CD14-positive monocyte (primary cell): ENCODE results near the gene DNAJC6. TPM values are rescaled to one million over a fixed set of nuclear protein-coding genes. Genes with fewer than 3 reads are reported as not detected.

Experiments
- DNase-seq, 3 donors: peaks; one replicate each; pipeline ENCODE4 v3.0.0-alpha.2; 2011 to 2022
- H2AFZ ChIP-seq: 2 replicates; pipeline ENCODE4 v1.6.0; 2012; ENCODE audit warnings: mild to moderate bottlenecking, low read depth, low read length, inconsistent platforms; ENCODE audit not compliant: insufficient read depth, poor library complexity, severe bottlenecking
- H3K27ac ChIP-seq, 2 donors: 1 replicate in 1 of 2; 2 replicates in 1 of 2; pipeline ENCODE4 v1.5.1; 2012 to 2013; ENCODE audit warnings: low read length in 2 of 2, control low read depth in 1 of 2, inconsistent platforms in 1 of 2, low read depth in 1 of 2, mild to moderate bottlenecking in 1 of 2
- H3K27me3 ChIP-seq, 2 donors: one replicate each; pipeline versions ENCODE4 v1.6.0 to v1.6.1; 2011 to 2013; ENCODE audit warnings: low read length in 2 of 2; ENCODE audit not compliant: control insufficient read depth in 2 of 2, insufficient read depth in 2 of 2
- H3K36me3 ChIP-seq, 2 donors: replicated peaks in 1 of 2; 1 replicate in 1 of 2; 2 replicates in 1 of 2; pipeline versions ENCODE4 v1.5.1 to v1.6.1; 2012 to 2013; ENCODE audit warnings: low read length in 2 of 2, control low read depth in 1 of 2, inconsistent platforms in 1 of 2, mild to moderate bottlenecking in 1 of 2; ENCODE audit not compliant: insufficient read depth in 2 of 2, control insufficient read depth in 1 of 2
- H3K4me1 ChIP-seq, 2 donors: 1 replicate in 1 of 2; 2 replicates in 1 of 2; pipeline versions ENCODE4 v1.5.1 to v1.6.1; 2012 to 2013; ENCODE audit warnings: low read length in 2 of 2, control low read depth in 1 of 2, inconsistent platforms in 1 of 2, mild to moderate bottlenecking in 1 of 2, moderate library complexity in 1 of 2; ENCODE audit not compliant: insufficient read depth in 2 of 2, control insufficient read depth in 1 of 2
- H3K4me2 ChIP-seq: replicated peaks from 2 replicates; pipeline ENCODE3; 2012; ENCODE audit warnings: low read length, moderate library complexity, mild to moderate bottlenecking; ENCODE audit not compliant: poor library complexity, severe bottlenecking; ENCODE audit errors: extremely low read depth
- H3K4me3 ChIP-seq, 3 experiments: fragments of 200-600 bp in 1 of 3; sonication (generic) in 1 of 3; replicated peaks in 1 of 3; 1 replicate in 2 of 3; 2 replicates in 1 of 3; pipeline ENCODE4 v1.5.1; 2011 to 2013; ENCODE audit warnings: low read length in 3 of 3, mild to moderate bottlenecking in 3 of 3, control low read depth in 2 of 3, low read depth in 2 of 3, inconsistent platforms in 1 of 3, moderate library complexity in 1 of 3
- H3K79me2 ChIP-seq: 2 replicates; pipeline ENCODE4 v1.6.0; 2012; ENCODE audit warnings: mild to moderate bottlenecking, control low read depth, inconsistent platforms, low read length, moderate library complexity; ENCODE audit not compliant: insufficient read depth
- H3K9ac ChIP-seq: 2 replicates; pipeline ENCODE4 v1.6.0; 2017; ENCODE audit warnings: low read length, mild to moderate bottlenecking; ENCODE audit not compliant: insufficient read depth, poor library complexity, severe bottlenecking
- H3K9me3 ChIP-seq, 2 donors: replicated peaks in 1 of 2; 1 replicate in 1 of 2; 2 replicates in 1 of 2; pipeline versions ENCODE4 v1.5.1 to v1.6.1; 2012 to 2013; ENCODE audit warnings: low read length in 2 of 2, control low read depth in 1 of 2; ENCODE audit not compliant: control insufficient read depth in 1 of 2, insufficient read depth in 1 of 2
- H4K20me1 ChIP-seq: 2 replicates; pipeline ENCODE4 v1.6.0; 2012; ENCODE audit warnings: mild to moderate bottlenecking, low read length, control low read depth, moderate library complexity; ENCODE audit not compliant: insufficient read depth
- H3K27ac Mint-ChIP-seq, 7 donors: one replicate each; pipeline ENCODE4 v1.8.0; 2020; ENCODE audit warnings: mild to moderate bottlenecking in 7 of 7, mixed read lengths in 7 of 7, moderate library complexity in 6 of 7, inconsistent platforms in 2 of 7
- H3K27me3 Mint-ChIP-seq, 3 donors: one replicate each; pipeline ENCODE4 v1.8.0; 2021 to 2022; ENCODE audit warnings: low read depth in 3 of 3, mild to moderate bottlenecking in 3 of 3, mixed read lengths in 3 of 3, moderate library complexity in 3 of 3, inconsistent platforms in 1 of 3
- H3K36me3 Mint-ChIP-seq, 2 donors: one replicate each; pipeline ENCODE4 v1.8.0; 2020; ENCODE audit warnings: mixed read lengths in 2 of 2, inconsistent platforms in 1 of 2, mild to moderate bottlenecking in 1 of 2
- H3K4me1 Mint-ChIP-seq: one replicate; pipeline ENCODE4 v1.8.0; 2020; ENCODE audit warnings: mild to moderate bottlenecking, mixed read lengths
- H3K4me3 Mint-ChIP-seq, 2 donors: one replicate each; pipeline ENCODE4 v1.8.0; 2020; ENCODE audit warnings: mild to moderate bottlenecking in 2 of 2, mixed read lengths in 2 of 2, moderate library complexity in 1 of 2
- H3K9me3 Mint-ChIP-seq, 7 donors: one replicate each; pipeline ENCODE4 v1.8.0; 2020 to 2022; ENCODE audit warnings: mixed read lengths in 7 of 7, mild to moderate bottlenecking in 6 of 7, moderate library complexity in 6 of 7, inconsistent platforms in 2 of 7
- WGBS: methylation state at CpG from one replicate; pipeline ENCODE4 v1.1.5; 2013; ENCODE audit warnings: missing lambda C conversion rate; ENCODE audit not compliant: insufficient coverage; 5-methylcytosine and 5-hydroxymethylcytosine counted together
- intact Hi-C, 2 donors: fragments of 100-400 bp; cut with micrococcal nuclease; formaldehyde crosslinking; loops; one replicate each; pipeline versions ENCODE4 v1.15.0 to v1.15.1; 2023
- polyA plus RNA-seq, 3 donors: library from polyadenylated mRNA; depleted of rRNA in 1 of 3; unstranded in 2 of 3; stranded (reverse) in 1 of 3; fragments of 300-500 nt in 2 of 3; fragments of >200 nt in 1 of 3; fragmentation: Illumina TruSeq in 2 of 3; gene quantifications; 1 replicate in 2 of 3; 2 replicates in 1 of 3; pipeline ENCODE4 v1.2.3, GENCODE V29; 2012 to 2021
- TF ChIP-seq, protein P1 (sequence below): fragments of 200-600 bp; IDR thresholded peaks from one replicate; pipeline ENCODE4 v1.8.0; 2022; ENCODE audit warnings: antibody characterized with exemption, mild to moderate bottlenecking

The DNAJC6 gene
- polyA plus RNA-seq, 3 donors = 0.05 TPM; not detected in 2

DNA sequence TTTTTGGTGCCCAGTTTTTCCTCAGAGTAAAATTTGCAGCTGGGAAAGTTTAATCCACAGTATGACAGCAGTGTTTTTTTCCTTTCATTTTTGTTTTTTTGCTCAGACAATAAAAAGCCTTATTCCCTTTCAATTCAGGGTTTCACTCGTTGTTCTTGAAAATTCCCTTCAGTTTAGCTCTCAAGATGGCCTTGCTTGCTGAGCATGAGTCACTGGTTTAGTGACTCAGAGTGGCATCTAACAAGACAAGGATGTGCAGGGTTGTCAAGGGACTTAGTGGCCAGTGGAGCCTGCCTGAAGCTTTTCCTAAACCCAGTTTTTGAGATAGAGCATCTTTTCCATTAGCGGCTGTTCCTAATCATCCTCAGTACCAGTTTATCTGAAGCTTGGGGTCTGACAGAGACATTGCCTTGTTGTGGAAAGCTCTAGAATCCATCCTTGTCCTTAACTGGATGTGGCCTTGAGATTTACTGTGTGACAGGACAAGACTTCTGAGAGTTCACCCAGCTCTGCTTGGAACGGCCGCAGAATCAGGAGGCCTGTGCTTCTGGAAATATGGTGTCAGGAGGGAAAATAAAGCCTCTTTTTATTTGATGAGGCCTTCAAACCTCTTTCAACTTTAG, 48.4 kb upstream of the DNAJC6 start:
- no peak overlapping the region for H3K27ac ChIP-seq
- intact Hi-C loops = no loop called here
- Mint-ChIP-seq H3K27me3 (peaks cover 11 to 24% (median 24%) of the 10 kb centered on the region in 3 donors), H3K9me3 (no peaks in the 10 kb centered on the region), H3K27ac (peak overlapping the region in 1 of 7 donors; percentile 10), H3K36me3 (no peaks in the 10 kb centered on the region), H3K4me1 (peaks cover 17% of the 10 kb centered on the region), H3K4me3 (no peak overlapping the region)
- H3K4me1 ChIP-seq = peaks cover 13 to 18% of the 10 kb centered on the region in 2 donors
- DNase-seq = peak in 2 of 3 donors; percentile 36 to 77
- H2AFZ ChIP-seq = no peak overlapping the region
- no peak overlapping the region for H3K4me2 ChIP-seq
- no peaks in the 10 kb centered on the region for H3K79me2 ChIP-seq
- H3K36me3 ChIP-seq = no peaks in the 10 kb centered on the region
- no peak overlapping the region for H3K4me3 ChIP-seq
- H3K27me3 ChIP-seq = peaks cover 12 to 24% of the 10 kb centered on the region in 2 donors
- no peaks in the 10 kb centered on the region for H4K20me1 ChIP-seq
- no peaks in the 10 kb centered on the region for H3K9me3 ChIP-seq
- 57% methylated on average over 1 of the region's 4 CpGs for WGBS
- TF ChIP-seq, protein P1, sequence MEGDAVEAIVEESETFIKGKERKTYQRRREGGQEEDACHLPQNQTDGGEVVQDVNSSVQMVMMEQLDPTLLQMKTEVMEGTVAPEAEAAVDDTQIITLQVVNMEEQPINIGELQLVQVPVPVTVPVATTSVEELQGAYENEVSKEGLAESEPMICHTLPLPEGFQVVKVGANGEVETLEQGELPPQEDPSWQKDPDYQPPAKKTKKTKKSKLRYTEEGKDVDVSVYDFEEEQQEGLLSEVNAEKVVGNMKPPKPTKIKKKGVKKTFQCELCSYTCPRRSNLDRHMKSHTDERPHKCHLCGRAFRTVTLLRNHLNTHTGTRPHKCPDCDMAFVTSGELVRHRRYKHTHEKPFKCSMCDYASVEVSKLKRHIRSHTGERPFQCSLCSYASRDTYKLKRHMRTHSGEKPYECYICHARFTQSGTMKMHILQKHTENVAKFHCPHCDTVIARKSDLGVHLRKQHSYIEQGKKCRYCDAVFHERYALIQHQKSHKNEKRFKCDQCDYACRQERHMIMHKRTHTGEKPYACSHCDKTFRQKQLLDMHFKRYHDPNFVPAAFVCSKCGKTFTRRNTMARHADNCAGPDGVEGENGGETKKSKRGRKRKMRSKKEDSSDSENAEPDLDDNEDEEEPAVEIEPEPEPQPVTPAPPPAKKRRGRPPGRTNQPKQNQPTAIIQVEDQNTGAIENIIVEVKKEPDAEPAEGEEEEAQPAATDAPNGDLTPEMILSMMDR = no peak
- H3K9ac ChIP-seq = no peak overlapping the region

DNA sequence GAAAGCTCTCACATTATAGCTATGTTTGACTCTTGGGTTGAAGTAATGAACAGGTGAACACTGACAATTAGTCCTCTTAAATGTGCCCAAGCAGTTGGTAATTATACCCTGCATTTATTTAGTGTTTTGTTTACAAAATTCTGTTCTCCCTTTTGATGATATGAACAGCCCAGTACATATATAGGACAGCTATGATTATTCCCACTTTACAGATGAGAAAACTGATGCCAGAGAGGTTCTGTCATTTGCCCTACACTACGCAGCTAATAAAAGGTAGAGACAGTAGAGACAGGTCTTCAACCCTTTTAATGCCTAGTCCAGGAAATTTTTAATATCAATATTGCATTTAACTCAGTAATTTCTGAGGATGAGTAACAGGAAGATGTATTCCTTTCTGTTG, 46.1 kb upstream of the DNAJC6 start:
- Histone ChIP-seq H3K9me3 (no peaks in the 10 kb centered on the region), H3K36me3 (no peaks in the 10 kb centered on the region), H3K27ac (no peak overlapping the region), H3K4me2 (no peak overlapping the region), H2AFZ (no peak overlapping the region), H3K9ac (no peak overlapping the region), H3K4me1 (peaks cover 17 to 22% of the 10 kb centered on the region in 2 donors), H3K4me3 (no peak overlapping the region), H4K20me1 (no peaks in the 10 kb centered on the region), H3K79me2 (no peaks in the 10 kb centered on the region), H3K27me3 (peaks cover 12 to 31% of the 10 kb centered on the region in 2 donors)
- no peak overlapping the region for H3K27ac Mint-ChIP-seq
- peaks cover 0 to 5% of the 10 kb centered on the region in 2 donors for H3K36me3 Mint-ChIP-seq
- peaks cover 22% of the 10 kb centered on the region for H3K4me1 Mint-ChIP-seq
- no peak for DNase-seq
- H3K4me3 Mint-ChIP-seq = no peak overlapping the region
- WGBS = no CpG with 5 or more reads among the region's 1 CpG
- peaks cover 18 to 33% (median 30%) of the 10 kb centered on the region in 3 donors for H3K27me3 Mint-ChIP-seq
- intact Hi-C loops = no loop called here
- TF ChIP-seq, protein P1 = no peak
- H3K9me3 Mint-ChIP-seq = peaks cover 0 to 2% (median 0%) of the 10 kb centered on the region in 7 donors
